ENCODE results near the gene GPT2. TPM values are rescaled to one million over a fixed set of nuclear protein-coding genes. Genes with fewer than 3 reads are reported as not detected.

GPT2 gene
- total RNA-seq, 1 experiment from 2014 or later = 81.8 TPM

DNA sequence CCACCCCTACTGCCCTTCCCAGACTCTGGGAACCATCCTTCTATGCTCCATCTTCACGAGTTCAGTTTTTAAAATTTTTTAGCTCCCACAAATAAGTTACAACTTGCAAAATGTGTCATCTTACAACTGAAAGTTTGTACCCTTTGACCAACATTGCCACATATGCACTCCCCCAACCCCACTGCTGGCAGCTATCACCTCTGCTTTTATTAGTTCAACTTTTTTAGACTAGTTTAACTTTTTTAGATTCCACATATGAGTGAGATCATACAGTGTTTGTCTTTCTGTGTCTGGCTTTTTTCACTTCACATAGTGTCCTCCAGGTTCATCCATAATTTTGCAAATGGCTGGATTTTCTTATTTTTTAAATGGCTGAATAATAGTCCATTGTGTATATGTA lies 7.7 kb downstream of the GPT2 start (continued):
- no peak for TF ChIP-seq JUN (CRISPR knock-in tag; IDR thresholded peaks at IDR 0.05)
- no peak for TF ChIP-seq EMX1 (CRISPR knock-in tag; IDR thresholded peaks at IDR 0.05)
- no peak for TF ChIP-seq FOXJ3 (CRISPR knock-in tag; IDR thresholded peaks at IDR 0.05; ENCODE audit: borderline replicate concordance)
- TF ChIP-seq TEAD4 (CRISPR knock-in tag; IDR thresholded peaks at IDR 0.05) = no peak
- TF ChIP-seq ZNF121 (CRISPR knock-in tag; IDR thresholded peaks at IDR 0.05) = no peak

DNA sequence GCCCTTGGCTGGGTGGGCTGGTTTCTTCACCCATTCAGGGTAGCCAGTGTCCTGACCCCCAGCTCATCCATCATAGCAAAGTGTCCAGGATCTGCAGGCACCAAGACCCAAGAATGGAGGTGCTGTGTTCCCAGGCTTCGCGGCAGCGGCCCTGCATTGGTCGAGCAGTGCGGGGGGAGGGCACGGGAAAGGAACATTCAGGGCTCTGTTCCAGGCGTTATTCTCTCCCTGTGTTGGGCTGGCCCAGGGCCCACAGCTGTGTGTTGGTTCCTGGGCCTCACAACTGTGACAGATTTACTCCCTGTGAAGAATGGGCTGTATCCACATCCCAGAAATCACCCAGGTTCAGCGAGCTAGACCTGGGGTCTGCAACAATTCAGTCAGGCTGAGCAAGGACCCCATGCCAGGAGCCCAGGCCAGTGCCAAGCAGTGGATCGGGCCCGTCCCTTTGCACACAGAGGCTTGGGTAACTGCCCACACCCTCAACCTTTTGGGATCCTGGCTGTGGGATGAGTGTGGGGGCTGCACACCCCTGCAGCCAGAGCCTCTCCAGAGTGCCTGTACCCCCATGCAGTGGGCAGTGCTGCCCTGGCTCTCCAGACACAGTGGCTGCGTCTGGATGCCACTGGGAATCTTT lies 10.0 kb downstream of the GPT2 start:
- peak overlapping the region; percentile 65; the same call in 1 of the 2 replicates for H3K27ac Mint-ChIP-seq
- CTCF ChIA-PET = interaction anchor here (2.7 kb wide), 1 partner anchor 40 kb away, joined by 11 read pairs; no protein-coding TSS in a partner anchor
- POLR2A ChIA-PET = interaction anchor here (1.1 kb wide), 1 partner anchor 8 kb away, joined by 5 read pairs; no protein-coding TSS in a partner anchor

DNA sequence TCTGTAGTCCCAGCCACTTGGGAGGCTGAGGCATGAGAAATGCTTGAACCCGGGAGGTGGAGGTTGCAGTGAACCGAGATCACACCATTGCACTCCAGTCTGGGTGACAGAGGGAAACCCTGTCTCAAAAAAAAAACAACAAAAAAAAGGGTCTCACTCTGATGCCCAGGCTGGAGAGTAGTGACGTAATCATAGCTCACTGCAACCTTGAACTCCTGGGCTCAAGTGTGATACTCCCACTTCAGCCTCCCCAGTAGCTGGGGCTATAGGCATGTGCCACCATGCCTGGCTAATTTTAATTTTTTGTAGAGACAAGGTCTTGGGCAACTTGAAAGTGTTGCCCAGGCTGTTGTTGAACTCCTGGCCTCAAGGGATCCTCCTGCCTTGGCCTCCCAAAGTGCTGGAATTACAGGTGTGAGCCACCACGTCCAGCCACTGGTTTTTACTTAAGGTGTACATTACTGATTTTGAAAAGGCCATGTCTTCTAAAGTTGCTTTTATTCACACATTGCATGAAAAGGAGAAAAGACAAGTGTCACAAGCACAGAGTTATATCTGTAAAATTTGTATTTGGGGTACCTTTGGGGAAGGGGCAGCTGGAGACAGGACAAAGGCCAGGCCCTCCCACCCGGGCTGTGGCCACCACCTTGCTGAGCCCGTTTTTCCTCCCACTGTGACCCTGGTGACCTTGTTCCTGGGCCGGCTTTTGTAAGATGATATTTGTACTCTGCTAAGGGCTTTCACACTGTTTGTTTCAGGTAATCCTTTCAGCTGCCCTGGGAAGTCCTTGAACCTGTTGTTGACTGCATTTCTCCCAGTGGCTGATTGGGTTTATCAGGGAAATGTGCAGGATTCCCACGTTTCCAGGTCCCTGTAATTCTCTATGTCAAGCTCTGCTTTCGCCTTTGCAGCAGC lies 11.5 kb downstream of the GPT2 start:
- Mint-ChIP-seq H3K27ac (peak overlapping the region; percentile 57), H3K4me1 (peaks cover 14% of the 10 kb centered on the region), H3K27me3 (ENCODE audit: low read depth) (no peaks in the 10 kb centered on the region), H3K36me3 (peaks cover 30% of the 10 kb centered on the region), H3K9me3 (no peaks in the 10 kb centered on the region), H3K4me3 (no peak overlapping the region)
- CTCF ChIA-PET = interaction anchor here (0.6 to 2.7 kb wide), 3 partner anchors 13 to 42 kb away, joined by 4 to 11 read pairs (median 11); no protein-coding TSS in a partner anchor
- POLR2A ChIA-PET = interaction anchor here (0.5 to 1.1 kb wide), 5 partner anchors 10 to 1050 kb away, joined by 3 to 5 read pairs (median 3); no protein-coding TSS in a partner anchor
- ATAC-seq (no peak), DNase-seq (ENCODE audit: low spot score) (no peak)
- peak; percentile 39; the same call in 1 of the 2 replicates for TF ChIP-seq ZNF121 (CRISPR knock-in tag; IDR thresholded peaks at IDR 0.05)
- peak; percentile 88 for TF ChIP-seq GABPB1 (CRISPR knock-in tag; IDR thresholded peaks at IDR 0.05)
- no peak for TF ChIP-seq GTF2I (CRISPR knock-in tag; conservative IDR thresholded peaks at IDR 0.05)
- no peak for TF ChIP-seq ZNF416 (CRISPR knock-in tag; IDR thresholded peaks at IDR 0.05)
- no peak for TF ChIP-seq NR2C2 (CRISPR knock-in tag; IDR thresholded peaks at IDR 0.05)
- TF ChIP-seq ZNF219 (CRISPR knock-in tag; IDR thresholded peaks at IDR 0.05; ENCODE audit: borderline replicate concordance) = no peak
- TF ChIP-seq, protein P1, sequence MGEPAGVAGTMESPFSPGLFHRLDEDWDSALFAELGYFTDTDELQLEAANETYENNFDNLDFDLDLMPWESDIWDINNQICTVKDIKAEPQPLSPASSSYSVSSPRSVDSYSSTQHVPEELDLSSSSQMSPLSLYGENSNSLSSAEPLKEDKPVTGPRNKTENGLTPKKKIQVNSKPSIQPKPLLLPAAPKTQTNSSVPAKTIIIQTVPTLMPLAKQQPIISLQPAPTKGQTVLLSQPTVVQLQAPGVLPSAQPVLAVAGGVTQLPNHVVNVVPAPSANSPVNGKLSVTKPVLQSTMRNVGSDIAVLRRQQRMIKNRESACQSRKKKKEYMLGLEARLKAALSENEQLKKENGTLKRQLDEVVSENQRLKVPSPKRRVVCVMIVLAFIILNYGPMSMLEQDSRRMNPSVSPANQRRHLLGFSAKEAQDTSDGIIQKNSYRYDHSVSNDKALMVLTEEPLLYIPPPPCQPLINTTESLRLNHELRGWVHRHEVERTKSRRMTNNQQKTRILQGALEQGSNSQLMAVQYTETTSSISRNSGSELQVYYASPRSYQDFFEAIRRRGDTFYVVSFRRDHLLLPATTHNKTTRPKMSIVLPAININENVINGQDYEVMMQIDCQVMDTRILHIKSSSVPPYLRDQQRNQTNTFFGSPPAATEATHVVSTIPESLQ (CRISPR knock-in tag; IDR thresholded peaks at IDR 0.05) = no peak

More for the DNA sequence above, 10.0 kb downstream of the GPT2 start:
- TF ChIP-seq ZNF416 (CRISPR knock-in tag; IDR thresholded peaks at IDR 0.05) = no peak
- TF ChIP-seq PRRX2 (CRISPR knock-in tag; IDR thresholded peaks at IDR 0.05) = no peak
- TF ChIP-seq FOXK1 (CRISPR knock-in tag; IDR thresholded peaks at IDR 0.05) = no peak
- no peak for TF ChIP-seq NR3C1 (CRISPR knock-in tag; conservative IDR thresholded peaks at IDR 0.05; ENCODE audit: low read depth)
- TF ChIP-seq, protein P2, sequence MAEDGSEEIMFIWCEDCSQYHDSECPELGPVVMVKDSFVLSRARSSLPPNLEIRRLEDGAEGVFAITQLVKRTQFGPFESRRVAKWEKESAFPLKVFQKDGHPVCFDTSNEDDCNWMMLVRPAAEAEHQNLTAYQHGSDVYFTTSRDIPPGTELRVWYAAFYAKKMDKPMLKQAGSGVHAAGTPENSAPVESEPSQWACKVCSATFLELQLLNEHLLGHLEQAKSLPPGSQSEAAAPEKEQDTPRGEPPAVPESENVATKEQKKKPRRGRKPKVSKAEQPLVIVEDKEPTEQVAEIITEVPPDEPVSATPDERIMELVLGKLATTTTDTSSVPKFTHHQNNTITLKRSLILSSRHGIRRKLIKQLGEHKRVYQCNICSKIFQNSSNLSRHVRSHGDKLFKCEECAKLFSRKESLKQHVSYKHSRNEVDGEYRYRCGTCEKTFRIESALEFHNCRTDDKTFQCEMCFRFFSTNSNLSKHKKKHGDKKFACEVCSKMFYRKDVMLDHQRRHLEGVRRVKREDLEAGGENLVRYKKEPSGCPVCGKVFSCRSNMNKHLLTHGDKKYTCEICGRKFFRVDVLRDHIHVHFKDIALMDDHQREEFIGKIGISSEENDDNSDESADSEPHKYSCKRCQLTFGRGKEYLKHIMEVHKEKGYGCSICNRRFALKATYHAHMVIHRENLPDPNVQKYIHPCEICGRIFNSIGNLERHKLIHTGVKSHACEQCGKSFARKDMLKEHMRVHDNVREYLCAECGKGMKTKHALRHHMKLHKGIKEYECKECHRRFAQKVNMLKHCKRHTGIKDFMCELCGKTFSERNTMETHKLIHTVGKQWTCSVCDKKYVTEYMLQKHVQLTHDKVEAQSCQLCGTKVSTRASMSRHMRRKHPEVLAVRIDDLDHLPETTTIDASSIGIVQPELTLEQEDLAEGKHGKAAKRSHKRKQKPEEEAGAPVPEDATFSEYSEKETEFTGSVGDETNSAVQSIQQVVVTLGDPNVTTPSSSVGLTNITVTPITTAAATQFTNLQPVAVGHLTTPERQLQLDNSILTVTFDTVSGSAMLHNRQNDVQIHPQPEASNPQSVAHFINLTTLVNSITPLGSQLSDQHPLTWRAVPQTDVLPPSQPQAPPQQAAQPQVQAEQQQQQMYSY (CRISPR knock-in tag; IDR thresholded peaks at IDR 0.05) = no peak
- no peak for TF ChIP-seq NFYB (CRISPR knock-in tag; conservative IDR thresholded peaks at IDR 0.05; ENCODE audit: low read depth)
- TF ChIP-seq ZBTB21 (CRISPR knock-in tag; IDR thresholded peaks at IDR 0.05; ENCODE audit: borderline replicate concordance) = no peak
- no peak overlapping the region for H3K4me3 Mint-ChIP-seq
- H3K9me3 Mint-ChIP-seq = no peaks in the 10 kb centered on the region
- no peak for DNase-seq (ENCODE audit: low spot score)
- peaks cover 14% of the 10 kb centered on the region for H3K4me1 Mint-ChIP-seq
- H3K27me3 Mint-ChIP-seq (ENCODE audit: low read depth) = no peaks in the 10 kb centered on the region
- ATAC-seq = peak; percentile 23; the same call in 1 of the 2 replicates
- peaks cover 24% of the 10 kb centered on the region for H3K36me3 Mint-ChIP-seq

Data from WTC11 (cell line).